Myocyte (in vitro differentiated cells): ENCODE data around the gene RAB28. TPM values are rescaled to one million over a fixed set of nuclear protein-coding genes. Genes with fewer than 3 reads are reported as not detected.

Source experiments
- DNase-seq: peaks from one replicate; pipeline ENCODE4 v3.0.0-alpha.2; 2012; ENCODE audit warnings: low read depth
- total RNA-seq: library from RNA; depleted of rRNA; stranded (reverse); fragments of >200 nt; gene quantifications from 2 replicates; pipeline ENCODE4 v1.2.3, GENCODE V29; 2014

RAB28 gene
- total RNA-seq, 1 donor from 2014 or later, result 22.9 TPM

GRCh38 chr4:13323921-13324320, 160.2 kb downstream of the RAB28 start:
- no peak for DNase-seq

DNA sequence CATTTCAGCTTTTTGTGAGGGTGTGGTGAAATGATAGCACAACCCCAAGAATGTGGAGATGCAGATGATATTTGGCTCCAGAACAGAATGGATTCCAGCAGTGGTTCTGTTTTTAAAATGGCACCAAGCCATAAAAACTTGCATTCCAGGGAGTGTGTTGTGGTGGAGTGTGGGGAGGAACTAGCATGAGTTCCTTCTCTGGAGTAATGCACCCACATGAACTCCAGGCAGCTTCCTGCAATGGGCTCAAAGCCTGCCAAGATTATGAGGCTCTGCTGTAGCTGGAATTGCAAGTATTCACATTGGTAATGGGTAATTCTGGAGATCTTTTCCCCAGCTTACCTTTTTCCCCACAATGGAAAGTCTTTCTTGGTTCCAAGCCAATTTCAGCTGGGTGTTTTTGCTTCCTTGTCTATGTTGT, 161.4 kb downstream of the RAB28 start:
- peak; percentile 89 for DNase-seq

Other genes starting within 250 kb of the RAB28 start
- gene NKX3-2, start 60.2 kb upstream of the RAB28 start, total RNA-seq, result 7.5 and 10.3 TPM in 2 replicates
- gene BOD1L1, start 143.4 kb upstream of the RAB28 start, total RNA-seq, result 31.9 and 34.2 TPM in 2 replicates